Measurements from ENCODE around the gene CYSLTR2.

Gene CYSLTR2, protein sequence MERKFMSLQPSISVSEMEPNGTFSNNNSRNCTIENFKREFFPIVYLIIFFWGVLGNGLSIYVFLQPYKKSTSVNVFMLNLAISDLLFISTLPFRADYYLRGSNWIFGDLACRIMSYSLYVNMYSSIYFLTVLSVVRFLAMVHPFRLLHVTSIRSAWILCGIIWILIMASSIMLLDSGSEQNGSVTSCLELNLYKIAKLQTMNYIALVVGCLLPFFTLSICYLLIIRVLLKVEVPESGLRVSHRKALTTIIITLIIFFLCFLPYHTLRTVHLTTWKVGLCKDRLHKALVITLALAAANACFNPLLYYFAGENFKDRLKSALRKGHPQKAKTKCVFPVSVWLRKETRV

DNA sequence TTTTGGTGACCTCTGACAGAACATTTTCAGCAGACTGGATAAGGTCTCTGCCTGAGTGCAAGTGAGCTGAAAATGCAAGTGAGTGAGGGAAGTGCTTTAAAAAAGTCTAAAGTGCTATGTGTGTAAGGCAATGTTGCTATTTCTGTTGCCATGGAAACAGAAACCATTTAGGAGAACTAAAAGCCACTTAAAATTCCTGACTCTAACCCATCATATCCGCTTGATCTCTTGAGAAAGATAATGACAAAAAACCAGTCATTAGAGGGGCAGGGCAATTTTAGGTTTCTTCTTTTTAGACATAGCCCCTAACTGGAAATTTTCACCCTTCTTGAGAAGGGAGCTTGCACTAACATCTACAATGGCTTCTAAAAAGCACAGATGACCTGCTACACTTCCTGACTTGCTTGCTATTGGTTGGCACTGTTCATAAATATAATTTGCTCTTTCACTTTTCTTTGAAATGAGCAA is at the start of gene CYSLTR2:
CYSLTR2 (plus strand) TSS at position 458 of the 468 bp plus-strand sequence. CDS start 52,889 bp downstream, outside the sequence.
- DNase-seq: no peak

DNA sequence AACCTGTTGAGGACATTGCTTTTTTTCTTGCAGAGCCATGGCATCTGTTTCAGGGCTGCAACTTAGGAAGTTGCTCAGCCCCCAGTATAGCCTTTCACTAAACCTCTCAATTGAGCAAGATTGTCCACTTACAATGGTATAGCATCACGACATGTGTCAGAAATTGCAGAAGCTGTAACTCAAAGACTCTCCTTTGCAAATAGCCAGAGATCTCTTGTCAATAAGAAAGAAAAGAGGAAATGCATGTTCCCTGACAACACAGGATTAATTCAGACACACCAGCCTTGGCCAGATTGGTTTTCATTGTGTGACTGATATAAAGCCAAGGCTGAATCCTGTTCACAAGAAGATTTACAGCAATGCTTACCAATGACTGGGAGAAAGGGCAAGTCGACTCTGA is 38.7 kb upstream of the CYSLTR2 start:
- DNase-seq: no peak

GRCh38 chr13:48618937-48619336 is 34.8 kb upstream of the CYSLTR2 start:
- DNase-seq: no peak

DNA sequence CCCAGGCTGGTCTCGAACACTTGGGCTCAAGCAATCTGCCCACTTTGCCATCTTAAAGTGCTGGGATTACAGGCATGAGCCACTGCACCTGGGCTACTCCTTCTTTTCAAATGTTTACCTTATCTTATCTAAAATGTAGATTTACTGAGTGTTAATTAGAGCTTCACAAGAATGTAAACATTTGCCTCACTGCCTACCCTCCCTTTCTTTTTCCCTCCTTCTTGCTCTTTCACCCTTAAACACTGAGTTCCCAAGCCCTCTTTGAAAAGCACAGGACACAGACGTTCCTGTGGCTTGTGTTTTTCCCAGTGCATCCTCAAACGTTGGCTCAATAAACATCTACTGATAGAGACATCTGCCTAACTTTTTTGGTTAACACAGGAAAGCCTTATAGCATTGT is 32.7 kb upstream of the CYSLTR2 start:
- DNase-seq: no peak

GRCh38 chr13:48624016-48624415 is 29.7 kb upstream of the CYSLTR2 start:
- no peak for DNase-seq

DNA sequence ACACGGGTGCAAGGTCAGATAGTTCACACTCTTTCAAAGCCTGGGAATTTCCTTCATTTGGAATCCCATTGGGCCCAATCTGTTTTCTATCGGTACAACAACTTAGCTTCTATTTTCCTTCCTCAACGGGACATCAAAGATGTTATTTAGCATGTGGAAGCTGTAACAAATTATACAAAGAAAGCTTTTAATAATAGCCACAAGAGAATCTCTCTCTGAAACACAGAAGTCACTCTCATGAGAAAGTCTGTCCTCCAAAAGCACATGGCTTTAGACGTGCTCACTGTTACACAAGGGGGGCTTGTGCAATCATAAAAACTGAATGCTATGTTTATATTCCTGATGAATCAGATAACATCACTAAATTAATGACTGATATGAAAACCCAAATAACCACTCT is 28.9 kb upstream of the CYSLTR2 start:
- DNase-seq: no peak

DNA sequence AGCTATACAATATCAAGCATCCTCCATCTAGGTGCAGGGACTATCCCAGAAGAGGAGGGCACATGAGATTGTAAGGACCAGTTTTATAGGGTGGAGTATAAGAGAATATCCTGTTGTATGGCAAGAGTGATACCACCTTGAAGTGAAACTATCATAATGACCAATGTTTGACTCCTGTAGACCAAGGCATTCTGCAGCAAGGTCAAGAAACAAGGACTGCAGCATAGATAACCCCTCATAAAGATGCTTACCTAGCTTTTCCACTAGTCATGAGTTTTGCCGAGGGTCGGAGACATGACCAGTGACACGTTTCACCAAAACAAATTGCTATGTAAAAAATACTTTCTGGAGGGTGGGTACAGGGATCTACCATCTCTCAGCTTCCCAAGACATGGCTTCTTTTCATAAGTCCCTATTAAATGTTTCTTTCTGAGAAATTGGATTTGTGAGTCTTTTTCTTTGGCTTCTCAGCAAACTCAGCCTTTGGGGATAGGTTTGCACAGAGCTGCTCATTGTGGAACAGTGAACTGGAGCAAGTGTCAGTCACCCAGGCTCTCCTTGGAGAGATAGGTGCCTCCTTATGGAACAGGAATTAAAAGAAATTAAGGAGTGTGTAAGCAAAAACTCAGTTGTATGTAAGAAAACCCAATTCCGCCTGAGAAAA is 28.2 kb upstream of the CYSLTR2 start:
- no peak for DNase-seq

DNA sequence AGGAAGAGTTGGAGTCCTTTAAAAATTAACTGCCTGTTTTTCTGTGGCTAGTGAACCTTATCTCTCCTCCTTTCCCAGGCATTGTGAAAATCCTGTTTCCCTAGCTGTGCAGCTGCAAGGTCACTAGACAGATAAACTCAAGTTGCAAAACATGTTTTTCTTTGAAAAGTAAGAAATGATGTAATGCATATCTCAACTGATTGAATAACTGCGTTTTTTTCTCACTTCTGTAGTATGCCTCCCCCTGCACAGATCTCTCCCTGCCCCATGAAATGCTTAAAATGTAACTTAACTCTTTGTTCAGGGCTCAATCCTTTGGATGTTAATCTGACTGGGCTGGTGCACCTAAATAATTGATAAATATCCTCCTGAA is 27.7 kb upstream of the CYSLTR2 start:
- DNase-seq: no peak

- DNase-seq: no peak
Measured at GRCh38 chr13:48626726-48627451, 26.8 kb upstream of the CYSLTR2 start.

DNA sequence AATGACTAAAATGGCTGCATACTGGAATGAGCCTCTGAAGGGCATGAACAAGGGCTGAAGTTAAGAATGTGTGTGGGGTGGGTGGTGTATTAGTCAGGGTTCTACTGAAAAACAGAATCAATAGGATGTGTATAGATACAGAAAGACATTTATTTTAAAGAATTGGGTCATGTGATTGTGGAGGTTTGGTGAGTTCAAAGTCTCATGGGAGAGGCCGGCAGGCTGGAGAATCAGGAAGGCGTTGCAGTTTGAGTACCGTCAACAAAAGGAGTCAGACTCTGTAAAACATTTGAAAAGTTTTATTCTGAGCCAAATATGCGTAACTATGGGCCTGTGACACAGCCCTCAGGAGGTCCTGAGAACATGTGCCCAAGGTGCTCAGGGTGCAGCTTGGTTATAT is 24.5 kb upstream of the CYSLTR2 start:
- no peak for DNase-seq

- DNase-seq: no peak
Measured at GRCh38 chr13:48630291-48630690, 23.4 kb upstream of the CYSLTR2 start.

GRCh38 chr13:48630773-48631172 is 23.0 kb upstream of the CYSLTR2 start:
- no peak for DNase-seq

GRCh38 chr13:48631441-48631840 is 22.3 kb upstream of the CYSLTR2 start:
- DNase-seq: no peak

GRCh38 chr13:48633700-48634099 is 20.0 kb upstream of the CYSLTR2 start:
- DNase-seq: no peak

DNA sequence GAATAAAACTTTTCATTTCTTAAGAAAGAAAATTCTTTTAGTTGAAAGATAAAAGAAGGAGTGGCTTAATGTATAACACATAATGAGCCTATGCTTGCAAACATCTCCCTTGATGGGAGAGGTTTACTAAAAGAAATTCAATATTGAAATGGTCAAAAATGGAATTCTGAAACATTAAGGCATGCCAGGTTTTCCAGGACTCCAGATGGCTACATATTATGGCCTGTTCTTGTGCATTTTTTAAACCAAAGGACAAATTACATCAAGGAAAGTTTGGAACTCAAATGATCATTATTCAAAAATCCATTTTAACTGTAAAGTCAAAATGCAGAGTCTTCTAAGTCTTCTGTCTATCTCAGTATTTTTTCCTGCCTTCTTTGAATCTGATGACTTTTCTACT is 19.1 kb upstream of the CYSLTR2 start:
- DNase-seq: no peak

DNA sequence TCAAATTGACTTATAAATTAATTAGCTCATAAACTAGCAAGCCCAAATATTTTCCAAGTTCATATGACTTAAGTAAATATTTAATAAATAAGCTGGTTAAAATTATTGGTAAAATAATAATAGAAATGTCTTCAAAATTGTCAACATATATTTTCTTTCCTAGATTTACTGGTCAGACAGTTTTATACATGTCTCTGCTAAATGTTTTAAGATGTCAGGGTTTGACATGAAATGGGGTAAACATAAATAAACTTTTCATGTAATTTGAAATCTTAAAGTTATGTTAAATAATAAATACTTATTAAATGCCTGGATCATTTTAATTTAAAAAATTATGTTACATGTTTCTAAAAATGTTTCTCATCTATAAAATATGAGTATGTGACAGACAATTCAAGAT is 18.3 kb upstream of the CYSLTR2 start:
- DNase-seq: no peak

- DNase-seq: no peak
Measured at GRCh38 chr13:48636550-48636949, 17.2 kb upstream of the CYSLTR2 start.

DNA sequence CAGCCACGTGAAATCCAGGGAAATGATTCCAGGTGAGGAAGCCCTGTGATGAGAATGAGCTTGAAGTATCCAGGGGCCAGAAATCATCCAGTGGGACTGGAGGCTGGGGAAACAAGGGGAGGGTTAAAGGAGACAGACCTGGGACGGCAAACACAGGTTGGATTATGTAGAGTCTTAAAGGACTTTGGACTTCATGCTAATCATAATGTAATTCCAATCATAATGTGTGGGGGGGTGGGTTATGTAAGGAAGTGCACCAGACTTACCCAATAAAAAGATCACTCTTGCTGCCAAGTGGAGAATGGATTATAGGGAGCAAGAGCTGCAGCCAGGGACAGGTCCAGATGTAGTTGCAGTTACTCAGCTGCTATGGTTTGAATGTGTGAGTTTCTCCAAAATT is 16.1 kb upstream of the CYSLTR2 start:
- DNase-seq: no peak

- no peak for DNase-seq
Measured at GRCh38 chr13:48640767-48641166, 13.0 kb upstream of the CYSLTR2 start.

- DNase-seq: no peak
Measured at GRCh38 chr13:48641404-48641803, 12.3 kb upstream of the CYSLTR2 start.

GRCh38 chr13:48642061-48642460 is 11.7 kb upstream of the CYSLTR2 start:
- DNase-seq: no peak

- no peak for DNase-seq
Measured at GRCh38 chr13:48643159-48643558, 10.6 kb upstream of the CYSLTR2 start.

DNA sequence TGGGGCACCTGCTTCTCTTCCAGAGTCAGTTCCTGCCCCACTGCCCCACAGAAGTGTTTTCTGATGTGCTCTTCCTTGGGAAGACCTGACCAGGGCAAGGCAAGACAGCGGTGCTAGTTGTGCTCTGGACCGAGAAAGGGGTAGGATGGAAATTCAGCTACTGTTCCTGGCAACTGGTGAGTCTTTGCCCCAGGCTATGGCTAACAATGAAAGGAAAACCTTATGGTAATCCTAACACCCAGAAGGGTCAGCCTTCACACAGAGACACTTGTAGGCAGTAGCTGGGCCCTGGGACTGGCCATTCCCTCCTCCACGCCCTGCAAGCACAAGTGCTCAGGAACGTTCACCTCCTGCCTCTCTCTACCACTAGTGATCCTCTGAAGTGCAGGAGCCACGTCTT is 9.6 kb upstream of the CYSLTR2 start:
- no peak for DNase-seq

- no peak for DNase-seq
Measured at GRCh38 chr13:48644951-48645350, 8.8 kb upstream of the CYSLTR2 start.
